GM18511 (cell line): Measurements from ENCODE around the gene S100A5.
"Not testable (repeated sequence)": the region's sequence is repeated elsewhere in the genome, so short reads cannot be mapped to it uniquely, and the experiment has no call there.

Experiments used
- ATAC-seq: cut with Tn5 transposase; IDR thresholded peaks from one replicate; pipeline ENCODE4 v1.9.1; 2021; ENCODE audit warnings: mild to moderate bottlenecking, moderate library complexity; ENCODE audit not compliant: unreplicated experiment

The S100A5 gene

DNA sequence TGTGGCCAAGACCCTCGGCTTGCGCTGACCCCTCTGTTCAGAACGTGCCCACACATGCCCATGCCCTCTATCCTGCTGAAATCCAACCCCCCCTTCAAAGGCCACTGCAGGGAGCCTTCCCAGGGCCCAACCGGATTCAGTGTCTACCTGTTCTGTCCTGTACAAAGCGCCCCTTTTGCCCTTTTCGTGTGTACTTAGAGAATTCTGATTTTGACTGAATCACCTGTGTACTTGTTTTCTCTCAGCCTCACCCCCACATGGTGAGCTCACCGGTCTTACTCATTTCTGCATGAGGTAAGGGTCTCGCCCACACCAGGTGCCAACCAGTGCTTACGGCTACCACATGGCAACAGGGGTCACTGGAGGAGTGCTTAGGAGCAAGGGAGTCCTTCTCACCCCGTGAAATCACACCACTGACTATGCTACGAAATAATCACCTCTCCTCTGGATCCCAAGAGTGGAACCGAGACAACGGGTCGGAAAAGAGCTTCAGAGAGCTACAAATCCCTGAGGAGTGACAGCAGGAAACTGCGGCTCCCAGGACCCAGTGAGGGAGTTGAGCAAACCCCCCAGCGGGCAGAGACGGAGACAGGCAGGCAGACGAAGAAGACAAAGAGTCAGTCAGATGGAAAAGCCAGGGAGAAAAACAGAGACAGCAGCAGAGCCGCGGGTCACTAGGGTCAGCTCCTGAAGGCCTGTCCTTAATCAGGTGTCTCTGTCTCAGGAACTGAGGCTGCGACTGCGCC lies 27.1 kb upstream of the S100A5 start:
- no peak for ATAC-seq

DNA sequence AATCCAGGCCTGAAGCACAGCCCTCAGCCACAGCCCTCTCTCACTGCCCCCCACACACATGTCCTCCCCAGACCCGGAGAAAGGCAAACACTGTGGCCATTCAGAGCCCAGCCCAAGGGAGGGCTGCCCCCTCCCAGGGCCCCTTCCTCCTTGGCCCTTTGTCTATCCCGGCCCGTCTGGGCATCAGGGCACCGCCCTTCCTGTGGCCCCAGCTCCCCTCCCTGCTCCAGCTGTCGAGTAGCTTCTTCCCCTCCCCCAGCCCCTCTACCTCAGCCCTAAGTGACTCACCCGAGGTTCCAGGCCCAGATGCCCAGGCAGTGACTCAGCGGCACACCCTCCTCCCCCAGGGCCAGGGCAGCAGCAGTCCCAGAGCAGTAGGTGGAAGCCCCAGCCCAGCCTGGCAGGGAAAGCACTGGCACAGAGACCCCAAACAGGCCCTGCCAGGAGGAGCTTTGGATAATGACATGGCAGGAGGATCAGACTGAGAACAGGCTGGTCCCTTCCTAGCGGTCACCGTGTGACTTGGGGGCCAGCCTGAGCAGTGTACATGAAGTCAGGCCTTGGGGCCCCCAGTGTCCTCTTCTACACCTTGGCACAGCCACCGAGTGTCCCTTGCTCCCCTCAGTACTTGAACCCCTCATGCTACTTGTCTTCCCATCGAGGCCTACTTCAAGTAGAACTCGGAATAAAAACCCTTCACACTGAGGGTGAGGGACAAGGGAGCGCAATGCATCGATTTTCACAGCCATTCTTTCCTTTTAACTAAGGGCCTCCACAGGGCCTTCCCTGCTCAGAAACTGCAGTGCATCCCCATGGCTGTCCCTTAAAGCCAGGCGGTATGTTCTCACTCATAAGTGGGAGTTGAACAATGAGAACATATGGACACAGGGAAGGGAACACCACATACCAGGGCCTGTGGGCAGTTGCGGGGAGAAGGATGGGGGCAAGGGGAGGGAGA lies 26.0 kb upstream of the S100A5 start:
- peak; percentile 50 for ATAC-seq

DNA sequence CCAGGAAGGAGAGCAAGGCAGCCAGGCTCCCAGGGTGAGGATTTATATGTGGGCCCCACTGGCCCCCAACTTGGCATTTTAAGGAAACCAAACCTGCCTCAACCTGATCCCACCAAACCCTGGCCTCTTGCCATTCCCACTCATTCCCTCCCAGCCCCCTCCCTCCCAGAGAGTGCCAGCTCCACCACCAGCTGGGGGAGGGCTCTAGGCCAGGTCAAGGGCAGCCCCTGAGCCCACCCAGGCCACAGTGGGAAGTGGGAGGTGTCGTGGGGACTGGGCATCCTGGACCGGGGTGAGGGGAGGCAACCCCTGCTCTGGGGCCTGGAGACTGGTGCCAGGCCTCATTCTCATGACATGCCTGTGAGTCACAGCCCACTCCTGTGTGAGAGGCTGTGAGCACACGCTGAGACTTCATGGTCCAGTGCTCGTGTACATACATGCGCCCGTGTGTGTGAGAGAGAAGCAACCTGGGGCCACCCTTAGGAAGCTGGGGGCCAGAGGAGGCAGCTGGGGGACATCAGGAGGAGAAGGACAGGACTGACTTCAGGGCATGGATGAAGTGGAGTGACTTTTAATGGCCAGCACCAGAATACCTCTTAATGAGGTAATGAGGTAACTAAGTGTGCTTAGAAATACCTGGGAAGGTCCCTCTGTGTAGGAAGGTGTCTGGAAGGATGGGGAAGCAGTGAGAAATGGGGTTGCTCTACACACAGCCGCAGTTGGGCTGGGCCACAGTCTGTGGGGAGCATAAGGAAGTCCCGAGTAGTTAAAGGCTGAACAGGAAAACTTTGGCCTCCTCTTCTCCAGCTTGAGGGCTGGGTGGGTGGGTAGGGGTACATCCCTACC lies 25.0 kb upstream of the S100A5 start, which contains the start of gene S100A2:
Gene S100A2 (minus strand): TSS at position 316 of the 846 bp plus-strand sequence. CDS start 1,967 bp downstream, outside the sequence.
- peak; percentile 72 for ATAC-seq

DNA sequence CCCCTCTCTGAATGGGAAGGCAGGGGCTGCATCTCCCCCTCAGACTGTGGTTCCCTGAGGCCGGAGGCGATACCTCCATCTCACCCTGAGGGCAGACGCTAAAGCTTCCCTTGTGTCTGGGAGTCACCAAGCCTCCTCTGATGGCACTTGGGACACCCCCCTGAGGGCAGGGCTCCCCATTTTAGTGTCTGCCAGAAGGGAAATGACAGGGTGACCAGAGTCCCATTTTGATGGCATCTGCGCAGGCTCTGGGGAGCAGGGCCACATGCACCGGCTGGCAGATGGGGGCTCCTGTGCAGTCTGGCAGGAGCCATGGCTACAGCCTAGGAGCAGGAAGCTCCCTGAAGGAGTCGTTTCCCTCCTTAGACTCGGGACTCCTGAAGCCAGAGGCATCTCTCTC lies 23.3 kb upstream of the S100A5 start:
- ATAC-seq: no peak

DNA sequence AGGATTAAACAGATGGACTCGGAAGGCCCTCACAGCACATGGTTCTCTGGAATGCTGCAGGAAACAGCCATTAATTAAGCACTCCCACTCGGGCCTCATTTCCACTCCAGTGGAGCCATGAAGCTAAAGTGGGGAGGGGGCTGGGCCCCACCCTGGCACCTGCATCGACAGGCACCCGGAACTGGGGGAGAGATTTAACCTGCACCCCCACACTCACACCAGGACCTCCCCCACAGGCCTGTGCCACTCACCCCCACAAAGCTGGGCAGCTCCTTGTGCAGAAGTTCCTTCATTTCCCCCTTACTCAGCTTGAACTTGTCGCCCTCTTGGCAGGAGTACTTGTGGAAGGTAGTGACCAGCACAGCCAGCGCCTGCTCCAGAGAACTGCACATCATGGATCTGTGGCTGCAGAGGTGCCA lies 22.8 kb upstream of the S100A5 start:
- no peak for ATAC-seq

DNA sequence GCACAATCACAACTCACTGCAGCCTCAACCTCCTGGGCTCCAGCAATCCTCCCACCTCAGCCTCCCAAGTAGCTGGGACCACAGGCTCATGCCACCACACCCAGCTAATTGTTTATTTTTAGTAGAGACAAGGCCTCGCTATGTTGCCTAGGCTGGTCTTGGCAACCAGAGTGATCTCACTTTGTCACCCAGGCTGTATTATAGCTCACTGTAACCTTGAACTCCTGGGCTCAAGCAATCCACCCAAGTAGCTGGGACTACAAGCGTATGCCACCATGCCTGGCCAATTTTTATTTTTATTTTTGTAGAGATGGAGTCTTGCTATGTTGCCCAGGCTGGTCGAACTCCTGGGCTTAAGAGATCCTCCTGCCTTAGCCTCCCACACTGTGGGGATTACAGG lies 21.3 kb upstream of the S100A5 start:
- not testable (repeated sequence) for ATAC-seq

DNA sequence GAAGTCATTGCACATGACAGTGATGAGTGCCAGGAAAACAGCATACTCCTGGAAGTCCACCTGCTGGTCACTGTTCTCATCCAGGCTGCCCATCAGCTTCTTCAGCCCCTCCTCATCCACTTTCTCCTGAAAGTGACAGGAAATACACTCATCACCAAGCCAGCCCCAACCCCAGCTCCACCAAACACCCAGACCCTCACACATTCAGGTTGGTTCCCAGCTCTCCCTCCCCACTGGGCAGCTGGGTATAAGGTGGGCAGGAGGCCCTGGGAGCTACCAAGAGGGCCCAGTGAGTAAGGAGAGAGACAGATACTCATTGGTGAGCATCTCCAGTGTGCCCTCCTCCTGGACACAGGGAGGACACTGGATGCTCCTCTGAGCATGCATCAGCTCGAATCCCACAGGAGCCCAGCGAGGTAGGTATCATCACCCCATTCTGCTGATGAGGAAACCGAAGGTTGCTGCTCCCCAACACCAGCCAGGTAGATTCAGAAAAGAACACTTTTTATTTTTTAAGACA lies 20.8 kb upstream of the S100A5 start:
- no peak for ATAC-seq

DNA sequence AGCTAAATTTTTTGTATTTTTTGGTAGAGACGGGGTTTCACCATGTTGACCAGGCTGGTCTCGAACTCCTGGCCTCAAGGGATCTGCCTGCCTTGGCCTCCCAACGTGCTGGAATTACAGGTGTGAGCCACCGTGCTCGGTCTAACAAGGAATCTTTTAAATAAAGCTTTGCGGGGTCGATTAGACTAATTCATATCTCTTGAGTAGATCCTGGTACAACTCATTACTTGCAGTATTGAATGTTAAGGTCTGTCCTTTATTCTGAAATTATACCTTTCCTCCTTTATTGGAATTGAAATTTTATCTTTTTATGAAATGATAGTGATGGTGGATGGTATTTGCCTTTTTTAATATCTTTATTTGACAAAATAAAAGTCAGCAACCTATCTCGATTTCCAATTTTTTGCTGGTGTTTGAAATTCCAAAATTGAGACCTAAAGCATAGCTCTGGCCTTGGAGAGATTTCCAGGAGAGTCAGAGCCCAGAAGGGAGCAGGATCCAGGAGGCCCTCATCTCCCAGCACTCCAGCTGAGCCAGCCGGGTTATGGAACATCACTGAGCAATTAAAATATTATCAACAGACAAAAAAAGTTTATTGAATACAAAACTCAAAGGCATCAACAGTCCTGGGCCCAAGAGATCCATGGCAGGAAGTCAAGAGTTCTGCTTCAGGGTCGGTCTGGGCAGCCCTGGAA lies 20.2 kb upstream of the S100A5 start:
- ATAC-seq: no peak

DNA sequence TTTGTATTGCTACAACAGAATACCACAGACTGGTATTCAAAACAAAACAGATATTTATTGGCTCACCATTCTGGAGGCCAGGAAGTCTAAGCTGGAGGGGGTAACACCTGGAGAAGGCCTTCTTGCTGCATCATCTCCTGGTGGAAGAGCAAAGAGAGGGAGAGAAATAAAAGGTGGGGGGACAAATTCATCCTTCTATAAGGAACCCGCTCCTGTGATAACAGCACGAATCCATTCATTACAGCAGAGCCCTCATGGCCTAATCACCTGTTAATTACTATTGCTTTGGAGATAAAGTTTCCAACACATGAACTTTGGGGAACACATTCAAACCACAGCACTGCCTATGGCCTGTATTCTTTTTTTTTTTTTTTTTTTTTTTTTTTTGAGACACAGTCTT lies 19.5 kb upstream of the S100A5 start:
- ATAC-seq: no peak

DNA sequence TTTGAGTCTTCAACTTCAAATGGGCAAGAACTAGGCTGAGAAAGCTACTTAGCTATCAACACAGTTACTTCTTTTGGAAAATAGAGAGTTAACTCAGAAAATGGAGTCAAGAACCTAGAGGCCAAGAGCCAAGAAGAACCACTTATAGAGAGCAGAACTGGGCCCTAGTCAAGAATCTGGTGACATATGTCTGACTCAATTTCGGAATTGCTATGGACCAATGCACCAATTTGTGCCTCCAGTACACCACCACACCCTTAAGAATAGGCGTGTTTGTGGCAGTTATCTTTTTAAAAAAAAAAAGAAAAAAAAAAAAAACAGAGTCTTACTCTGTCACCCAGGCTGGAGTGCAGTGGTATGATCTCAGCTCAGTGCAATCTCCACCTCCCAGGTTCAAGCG lies 17.1 kb upstream of the S100A5 start:
- ATAC-seq: no peak

DNA sequence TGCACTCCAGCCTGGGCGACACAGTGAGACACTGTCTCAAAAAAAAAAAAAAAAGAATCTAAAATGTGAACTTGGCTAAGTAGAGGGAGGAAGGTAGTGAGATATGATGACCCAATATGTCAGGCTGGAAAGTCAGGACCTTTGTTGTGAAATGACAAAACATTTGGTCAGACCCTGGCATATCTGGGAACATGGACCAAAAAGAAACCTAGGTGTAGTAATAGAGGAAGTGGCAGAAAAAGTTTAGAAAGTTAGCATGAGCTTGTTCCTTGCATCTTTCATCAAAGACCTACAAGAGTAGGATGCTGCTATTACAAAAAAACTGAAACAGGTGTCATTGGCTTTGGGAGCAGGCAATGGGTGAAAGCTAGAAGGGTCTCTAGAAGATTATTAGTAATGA lies 15.6 kb upstream of the S100A5 start:
- no peak for ATAC-seq

DNA sequence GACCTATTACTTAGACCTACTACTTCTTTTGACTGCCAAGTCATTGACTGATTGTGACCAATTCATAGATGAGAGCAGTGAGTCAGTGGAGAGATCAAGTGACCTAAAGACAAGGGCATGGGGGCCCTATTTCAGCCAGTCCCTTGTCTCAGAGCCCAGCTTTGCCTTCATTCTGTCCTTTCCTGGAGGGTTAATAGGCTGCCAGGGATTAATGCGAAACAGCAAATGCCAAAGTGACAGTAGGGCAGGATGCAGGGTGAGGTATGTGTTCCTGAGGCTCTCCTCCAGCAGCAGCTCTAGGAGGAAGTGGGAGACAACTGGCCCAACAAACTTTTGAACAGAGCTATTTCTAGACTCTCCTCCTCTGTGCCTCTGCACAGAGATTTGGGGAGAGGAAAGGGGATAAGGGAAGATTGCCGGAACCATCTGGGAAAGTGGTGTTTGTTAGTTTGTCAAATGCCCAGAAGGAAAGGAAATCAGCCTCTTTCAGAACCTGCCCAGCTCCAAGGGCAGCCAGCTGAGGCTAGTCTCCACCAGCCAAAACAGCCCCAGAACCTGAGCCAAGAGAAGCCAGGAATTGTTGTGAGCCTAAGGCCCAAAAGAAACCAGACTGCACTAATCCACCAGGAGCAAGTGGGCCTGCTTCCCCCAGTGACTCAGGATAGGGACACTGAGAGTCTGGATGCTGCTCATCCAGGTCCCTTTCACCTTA lies 13.3 kb upstream of the S100A5 start:
- no peak for ATAC-seq

DNA sequence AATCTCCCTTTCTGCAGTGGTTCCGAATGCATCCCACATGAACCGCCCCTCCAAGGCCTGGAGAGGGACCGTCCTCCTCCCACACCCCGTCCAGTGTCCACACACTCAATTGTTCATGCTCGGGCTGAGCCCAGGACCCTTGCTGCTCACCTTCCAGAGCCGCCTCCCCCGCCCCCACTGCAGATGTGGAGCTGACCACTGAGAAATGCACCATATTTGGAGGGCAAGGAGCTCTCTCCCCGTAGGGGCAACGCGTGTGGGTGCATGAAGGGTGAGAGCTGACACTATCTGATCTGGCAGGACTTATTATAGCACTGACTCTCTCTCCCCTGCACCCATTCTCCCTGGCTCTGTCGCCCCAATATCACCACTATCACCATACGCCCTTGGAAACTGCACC lies 12.4 kb upstream of the S100A5 start:
- ATAC-seq: no peak

DNA sequence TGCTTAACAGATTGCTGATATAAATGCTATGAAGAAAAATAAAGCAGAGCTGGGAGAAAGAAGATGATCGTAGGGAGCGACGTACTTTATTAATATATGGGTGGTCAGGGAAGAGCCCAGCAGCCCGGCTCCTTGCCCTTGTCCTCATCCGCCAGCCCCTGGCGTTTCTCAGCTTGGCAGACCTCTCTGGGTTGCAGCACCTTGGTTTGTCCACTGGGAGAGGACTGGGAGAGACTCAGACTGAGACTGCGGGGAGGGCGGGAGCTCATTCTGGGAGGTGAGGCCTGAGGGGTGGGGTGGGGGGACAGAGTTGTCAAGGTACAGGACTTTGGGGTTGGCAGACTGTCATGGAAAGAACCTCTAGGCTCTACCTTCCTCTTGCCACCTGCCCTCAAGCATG lies 11.6 kb upstream of the S100A5 start:
- ATAC-seq: no peak

DNA sequence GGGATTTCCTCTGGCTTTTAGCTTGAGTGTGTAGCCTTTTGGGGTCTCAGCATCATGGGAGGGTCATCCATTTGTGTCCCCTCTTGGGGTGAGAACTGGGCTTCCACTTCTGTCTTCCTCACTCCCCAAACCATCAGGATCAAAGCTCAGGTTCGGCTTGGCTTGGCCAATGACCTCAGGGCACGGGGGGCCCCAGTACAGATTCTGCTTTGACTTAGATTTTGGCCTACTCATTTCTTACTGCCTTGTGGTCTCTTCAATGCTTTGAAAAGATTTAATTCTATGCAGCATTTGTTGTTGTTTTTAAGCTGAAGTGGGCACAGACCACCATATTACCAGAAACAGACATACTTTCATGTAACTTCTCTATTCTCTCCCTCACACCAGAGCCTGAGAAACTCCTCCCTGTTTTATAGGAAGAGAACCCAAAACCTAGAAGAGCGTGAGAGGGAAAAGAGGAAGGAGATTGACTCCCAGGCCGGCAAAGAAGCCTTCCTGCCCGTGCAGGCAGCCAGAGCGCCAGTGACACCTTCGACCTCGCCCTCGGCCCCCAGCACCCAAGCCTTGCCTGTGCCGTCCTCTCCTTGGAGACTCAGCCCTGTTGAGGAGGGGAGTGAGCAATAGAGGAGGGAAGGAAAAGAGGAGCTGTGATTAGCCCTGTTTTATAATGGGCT lies 10.2 kb upstream of the S100A5 start:
- ATAC-seq: no peak

DNA sequence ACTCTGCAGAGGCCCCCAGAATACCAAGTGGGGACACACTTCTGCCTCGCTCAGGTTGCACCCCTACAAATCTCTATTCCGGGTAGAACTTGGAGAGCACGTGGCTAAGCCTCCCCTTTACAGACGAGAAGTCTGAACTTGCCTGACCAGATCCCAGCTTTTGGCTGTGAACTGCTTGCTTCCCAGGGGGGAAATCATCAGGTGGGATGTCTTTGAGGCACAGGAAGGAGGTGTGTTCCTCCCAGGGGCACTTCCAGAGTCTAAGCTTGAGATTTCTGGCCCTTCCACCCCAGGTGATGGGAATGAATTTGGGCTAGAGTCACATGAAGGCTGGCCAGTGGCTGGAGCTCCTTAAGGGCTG lies 9.6 kb upstream of the S100A5 start:
- ATAC-seq: no peak

DNA sequence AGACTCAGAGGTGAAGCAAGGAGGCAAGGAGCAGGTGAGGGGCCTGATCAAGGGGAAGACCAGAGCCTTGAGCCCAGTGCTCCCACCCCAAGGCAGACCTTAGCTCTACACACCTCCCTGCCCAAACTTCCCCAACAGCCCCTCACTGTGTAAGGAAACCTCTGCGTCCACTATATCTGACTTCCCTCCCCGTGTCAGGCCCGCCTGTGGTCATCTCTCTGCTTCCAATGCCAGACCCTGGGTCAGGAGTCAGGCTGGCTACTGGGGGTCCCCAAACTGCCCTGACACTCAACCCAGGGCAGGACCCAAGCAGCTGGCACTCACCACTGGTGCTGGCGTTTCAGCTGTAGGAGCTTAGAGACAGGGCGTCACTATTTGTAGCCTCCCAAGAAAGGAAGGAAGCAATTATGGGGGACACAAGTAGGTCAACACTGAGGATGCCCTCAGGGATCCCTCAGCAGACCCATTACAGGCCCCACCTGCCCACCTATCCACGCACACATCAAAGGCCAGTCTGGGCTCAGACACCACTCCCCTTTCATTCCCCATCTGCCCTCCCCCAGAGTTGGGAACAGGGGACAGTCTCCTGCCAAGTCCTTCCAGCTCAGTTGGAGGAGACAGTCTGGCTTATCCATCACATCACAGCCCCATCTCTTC lies 9.1 kb upstream of the S100A5 start:
- ATAC-seq: no peak
